ENCODE measurements around the gene MGMT.
"Not testable (repeated sequence)": the region's sequence is repeated elsewhere in the genome, so short reads cannot be mapped to it uniquely, and the experiment has no call there.

Gene MGMT

GRCh38 chr10:129466703-129467358 is at the start of gene MGMT:
Gene MGMT, plus strand, starts transcription at chr10:129467241.
- no peak for DNase-seq

- no peak for DNase-seq
These were observed 49.2 kb upstream of the MGMT start for GRCh38 chr10:129417870-129418269.

GRCh38 chr10:129418496-129419225 is 48.4 kb upstream of the MGMT start:
- DNase-seq: no peak

GRCh38 chr10:129419397-129419796 is 47.6 kb upstream of the MGMT start:
- DNase-seq: no peak

- no peak for DNase-seq
These were observed 45.5 kb upstream of the MGMT start for GRCh38 chr10:129421399-129422010.

GRCh38 chr10:129424978-129425377 is 42.1 kb upstream of the MGMT start:
- no peak for DNase-seq

- no peak for DNase-seq
These were observed 40.4 kb upstream of the MGMT start for GRCh38 chr10:129426606-129427005.

GRCh38 chr10:129433266-129433665 is 33.8 kb upstream of the MGMT start:
- no peak for DNase-seq

- not testable (repeated sequence) for DNase-seq
These were observed 31.3 kb upstream of the MGMT start for GRCh38 chr10:129435724-129436123.

- DNase-seq: no peak
These were observed 29.0 kb upstream of the MGMT start for GRCh38 chr10:129438024-129438423.

GRCh38 chr10:129440247-129440646 is 26.8 kb upstream of the MGMT start:
- DNase-seq: no peak

- no peak for DNase-seq
These were observed 26.2 kb upstream of the MGMT start for GRCh38 chr10:129440722-129441316.

GRCh38 chr10:129441372-129442009 is 25.6 kb upstream of the MGMT start:
- no peak for DNase-seq

GRCh38 chr10:129442866-129443265 is 24.2 kb upstream of the MGMT start:
- no peak for DNase-seq

GRCh38 chr10:129444359-129444758 is 22.7 kb upstream of the MGMT start:
- no peak for DNase-seq

GRCh38 chr10:129445436-129446182 is 21.4 kb upstream of the MGMT start:
- no peak for DNase-seq

GRCh38 chr10:129446183-129446581 is 20.9 kb upstream of the MGMT start:
- no peak for DNase-seq

GRCh38 chr10:129447486-129447885 is 19.6 kb upstream of the MGMT start:
- DNase-seq: no peak

- no peak for DNase-seq
These were observed 19.0 kb upstream of the MGMT start for GRCh38 chr10:129448086-129448485.

GRCh38 chr10:129448539-129448938 is 18.5 kb upstream of the MGMT start:
- DNase-seq: no peak

GRCh38 chr10:129449893-129450292 is 17.1 kb upstream of the MGMT start:
- DNase-seq: no peak

- no peak for DNase-seq
These were observed 16.6 kb upstream of the MGMT start for GRCh38 chr10:129450391-129450790.

GRCh38 chr10:129455625-129456024 is 11.4 kb upstream of the MGMT start:
- DNase-seq: no peak
